H9 (cell line): Measurements from ENCODE around the gene PDS5B. TPM values are rescaled to one million over a fixed set of nuclear protein-coding genes. Genes with fewer than 3 reads are reported as not detected.

Experiments
- DNase-seq: peaks from one replicate; pipeline ENCODE4 v3.0.0-alpha.2; 2017
- H2AFZ ChIP-seq: one replicate; pipeline ENCODE4 v1.6.1; 2013; ENCODE audit warnings: mild to moderate bottlenecking, low read length, control low read depth, moderate library complexity
- H2AK5ac ChIP-seq: 2 replicates; pipeline ENCODE4 v1.6.1; 2013; ENCODE audit warnings: low read length, control low read depth, mixed read lengths; ENCODE audit not compliant: insufficient read length
- H2BK120ac ChIP-seq: one replicate; pipeline ENCODE4 v1.6.1; 2013; ENCODE audit warnings: low read depth, mild to moderate bottlenecking, low read length, control low read depth, inconsistent platforms; ENCODE audit not compliant: poor library complexity, severe bottlenecking
- H2BK12ac ChIP-seq: 2 replicates; pipeline ENCODE4 v1.6.1; 2013; ENCODE audit warnings: low read length, control low read depth, mixed read lengths, low read depth; ENCODE audit not compliant: insufficient read length
- H2BK15ac ChIP-seq: 2 replicates; pipeline ENCODE4 v1.6.1; 2013; ENCODE audit warnings: low read depth, low read length, control low read depth
- H2BK20ac ChIP-seq: one replicate; pipeline ENCODE4 v1.6.1; 2013; ENCODE audit warnings: low read depth, mild to moderate bottlenecking, low read length, control low read depth, inconsistent platforms; ENCODE audit not compliant: poor library complexity, severe bottlenecking
- H2BK5ac ChIP-seq: 2 replicates; pipeline ENCODE4 v1.6.1; 2013; ENCODE audit warnings: low read length, control low read depth, mixed read lengths; ENCODE audit not compliant: insufficient read length
- H3K14ac ChIP-seq: 2 replicates; pipeline ENCODE4 v1.6.1; 2013; ENCODE audit warnings: low read length, control low read depth; ENCODE audit not compliant: insufficient read depth
- H3K18ac ChIP-seq: 2 replicates; pipeline ENCODE4 v1.6.1; 2013; ENCODE audit warnings: low read depth, mild to moderate bottlenecking, mixed read lengths, low read length, control low read depth; ENCODE audit not compliant: insufficient read length
- H3K23ac ChIP-seq: 2 replicates; pipeline ENCODE4 v1.6.1; 2013; ENCODE audit warnings: low read length, control low read depth, mixed read lengths, low read depth; ENCODE audit not compliant: insufficient read length
- H3K23me2 ChIP-seq: 2 replicates; pipeline ENCODE4 v1.6.1; 2013; ENCODE audit warnings: low read depth, mild to moderate bottlenecking, mixed read lengths, low read length, control low read depth; ENCODE audit not compliant: insufficient read length, poor library complexity, severe bottlenecking
- H3K27ac ChIP-seq: 2 replicates; pipeline ENCODE4 v1.5.1; 2013; ENCODE audit warnings: low read length, control low read depth, mixed read lengths, low read depth; ENCODE audit not compliant: insufficient read length
- H3K27me3 ChIP-seq: 2 replicates; pipeline ENCODE4 v1.6.1; 2013; ENCODE audit warnings: low read length, control low read depth, inconsistent platforms; ENCODE audit not compliant: insufficient read depth
- H3K4ac ChIP-seq: 2 replicates; pipeline ENCODE4 v1.6.1; 2013; ENCODE audit warnings: low read depth, mild to moderate bottlenecking, control low read depth, inconsistent platforms, low read length, moderate library complexity
- H3K4me1 ChIP-seq: 2 replicates; pipeline ENCODE4 v1.6.1; 2013; ENCODE audit warnings: low read length, control low read depth, inconsistent platforms; ENCODE audit not compliant: insufficient read depth
- H3K4me2 ChIP-seq: 2 replicates; pipeline ENCODE4 v1.6.1; 2013; ENCODE audit warnings: low read length, control low read depth, mixed read lengths; ENCODE audit not compliant: insufficient read length, insufficient read depth
- H3K56ac ChIP-seq: 2 replicates; pipeline ENCODE4 v1.6.1; 2013; ENCODE audit warnings: low read depth, mild to moderate bottlenecking, mixed read lengths, low read length, control low read depth; ENCODE audit not compliant: insufficient read length
- H3K79me1 ChIP-seq: 2 replicates; pipeline ENCODE4 v1.6.1; 2013; ENCODE audit warnings: low read depth, mild to moderate bottlenecking, moderate library complexity, low read length, control low read depth, inconsistent platforms; ENCODE audit not compliant: insufficient read depth, poor library complexity, severe bottlenecking
- H3K79me2 ChIP-seq: 2 replicates; pipeline ENCODE4 v1.6.1; 2013; ENCODE audit warnings: low read length, control low read depth, inconsistent platforms; ENCODE audit not compliant: insufficient read depth
- H3K9ac ChIP-seq: 2 replicates; pipeline ENCODE4 v1.6.1; 2013; ENCODE audit warnings: low read length, control low read depth, mixed read lengths; ENCODE audit not compliant: insufficient read length; ENCODE audit errors: extremely low read depth
- H3K9me3 ChIP-seq: one replicate; pipeline ENCODE4 v1.6.1; 2013; ENCODE audit warnings: low read depth, low read length, inconsistent platforms; ENCODE audit not compliant: control insufficient read depth
- H3T11ph ChIP-seq: one replicate; pipeline ENCODE4 v1.6.1; 2013; ENCODE audit warnings: mild to moderate bottlenecking, low read length, control low read depth, inconsistent platforms
- H4K20me1 ChIP-seq: one replicate; pipeline ENCODE4 v1.6.1; 2013; ENCODE audit not compliant: control insufficient read depth, insufficient read length, insufficient read depth
- H4K5ac ChIP-seq: 2 replicates; pipeline ENCODE4 v1.6.1; 2013; ENCODE audit warnings: low read depth, mild to moderate bottlenecking, mixed read lengths, low read length, control low read depth; ENCODE audit not compliant: insufficient read length
- H4K8ac ChIP-seq: replicated peaks from 2 replicates; pipeline ENCODE4 v1.6.1; 2013; ENCODE audit warnings: low read length, control low read depth, mixed read lengths, low read depth; ENCODE audit not compliant: insufficient read length
- H4K91ac ChIP-seq: 2 replicates; pipeline ENCODE4 v1.6.1; 2013; ENCODE audit warnings: low read depth, mild to moderate bottlenecking, moderate library complexity, mixed read lengths, low read length, control low read depth; ENCODE audit not compliant: insufficient read length
- H3K27ac Mint-ChIP-seq, 3 experiments: 2 replicates in 2 of 3; 3 replicates in 1 of 3; pipeline ENCODE4 v1.8.0; 2020 to 2021; ENCODE audit warnings: mixed read lengths in 3 of 3, mild to moderate bottlenecking in 1 of 3, moderate library complexity in 1 of 3
- H3K27me3 Mint-ChIP-seq: 2 replicates; pipeline ENCODE4 v1.8.0; 2021; ENCODE audit warnings: low read depth, mild to moderate bottlenecking, moderate library complexity, mixed read lengths
- H3K36me3 Mint-ChIP-seq, 3 experiments: 2 replicates in 2 of 3; 3 replicates in 1 of 3; pipeline ENCODE4 v1.8.0; 2020 to 2021; ENCODE audit warnings: low read depth in 3 of 3, mixed read lengths in 3 of 3; ENCODE audit not compliant: insufficient read depth in 1 of 3
- H3K4me1 Mint-ChIP-seq, 2 experiments: 2 replicates each; pipeline ENCODE4 v1.8.0; 2020; ENCODE audit warnings: mixed read lengths in 2 of 2
- H3K4me3 Mint-ChIP-seq, 2 experiments: 2 replicates in 1 of 2; 3 replicates in 1 of 2; pipeline ENCODE4 v1.8.0; 2020 to 2021; ENCODE audit warnings: mild to moderate bottlenecking in 2 of 2, mixed read lengths in 2 of 2, moderate library complexity in 1 of 2
- H3K9me3 Mint-ChIP-seq, 2 experiments: 2 replicates in 1 of 2; 3 replicates in 1 of 2; pipeline ENCODE4 v1.8.0; 2020; ENCODE audit warnings: mild to moderate bottlenecking in 2 of 2, mixed read lengths in 2 of 2, moderate library complexity in 1 of 2
- WGBS: extraction: QIAGEN DNeasy Blood & Tissue Kit; methylation state at CpG from one replicate; pipeline ENCODE4 v1.1.7; 2013; ENCODE audit warnings: missing lambda C conversion rate, low lambda C conversion rate, mixed read lengths; ENCODE audit not compliant: insufficient read length; ENCODE audit errors: extremely low coverage; 5-methylcytosine and 5-hydroxymethylcytosine counted together
- total RNA-seq: library from RNA; stranded (reverse); gene quantifications from 2 replicates; pipeline ENCODE4 v1.2.1, GENCODE V29; 2021
- TF ChIP-seq, protein P1 (sequence below): fragments of 200-600 bp; sonication (generic); conservative IDR thresholded peaks from 3 replicates; pipeline ENCODE4 v1.8.0; 2021; ENCODE audit warnings: antibody characterized with exemption, mild to moderate bottlenecking

PDS5B gene
- total RNA-seq, 1 experiment from 2014 or later: 50.0 TPM

DNA sequence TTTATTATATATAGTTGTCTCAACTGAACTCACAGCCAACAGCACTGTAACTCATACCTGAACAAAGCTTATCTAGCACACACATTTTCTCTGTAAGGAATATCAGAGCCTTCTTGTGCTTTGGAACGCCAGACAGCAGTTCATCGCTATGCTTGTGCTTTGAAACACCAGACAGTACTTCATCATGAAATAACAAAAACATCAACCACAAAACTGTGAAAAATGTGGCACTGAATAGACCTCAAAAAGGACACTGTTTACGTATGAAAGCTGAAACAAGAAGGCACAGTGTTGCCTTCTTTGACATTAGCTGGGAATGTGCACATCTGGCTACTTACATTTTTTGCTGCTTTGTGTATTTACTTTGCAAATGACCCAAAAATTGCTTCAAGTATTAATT, 160.2 kb downstream of the PDS5B start:
- no peak overlapping the region for H3K4ac ChIP-seq
- H4K20me1 ChIP-seq: no peaks in the 10 kb centered on the region
- H3K4me3 Mint-ChIP-seq: no peak overlapping the region
- H4K91ac ChIP-seq: no peak overlapping the region
- no peaks in the 10 kb centered on the region for H3K27me3 ChIP-seq
- no peak overlapping the region for H2BK120ac ChIP-seq
- no peaks in the 10 kb centered on the region for H3K9me3 Mint-ChIP-seq
- WGBS: no CpG with 5 or more reads among the region's 3 CpGs
- H3K4me2 ChIP-seq: no peak overlapping the region
- no peak overlapping the region for H2BK15ac ChIP-seq
- H3K27ac ChIP-seq: no peak overlapping the region
- H3K27me3 Mint-ChIP-seq: no peaks in the 10 kb centered on the region
- H3K9me3 ChIP-seq: no peaks in the 10 kb centered on the region
- no peak overlapping the region for H4K8ac ChIP-seq
- H3K9ac ChIP-seq: no peak overlapping the region
- H2BK5ac ChIP-seq: no peak overlapping the region
- no peak overlapping the region for H3K27ac Mint-ChIP-seq
- H3K36me3 Mint-ChIP-seq: peaks cover 0 to 25% (median 8%) of the 10 kb centered on the region in 3 experiments; a peak in 4 of 7 replicates
- no peak overlapping the region for H3K14ac ChIP-seq
- no peak overlapping the region for H2AK5ac ChIP-seq
- H4K5ac ChIP-seq: no peak overlapping the region
- no peak overlapping the region for H3K56ac ChIP-seq
- TF ChIP-seq, protein P1, sequence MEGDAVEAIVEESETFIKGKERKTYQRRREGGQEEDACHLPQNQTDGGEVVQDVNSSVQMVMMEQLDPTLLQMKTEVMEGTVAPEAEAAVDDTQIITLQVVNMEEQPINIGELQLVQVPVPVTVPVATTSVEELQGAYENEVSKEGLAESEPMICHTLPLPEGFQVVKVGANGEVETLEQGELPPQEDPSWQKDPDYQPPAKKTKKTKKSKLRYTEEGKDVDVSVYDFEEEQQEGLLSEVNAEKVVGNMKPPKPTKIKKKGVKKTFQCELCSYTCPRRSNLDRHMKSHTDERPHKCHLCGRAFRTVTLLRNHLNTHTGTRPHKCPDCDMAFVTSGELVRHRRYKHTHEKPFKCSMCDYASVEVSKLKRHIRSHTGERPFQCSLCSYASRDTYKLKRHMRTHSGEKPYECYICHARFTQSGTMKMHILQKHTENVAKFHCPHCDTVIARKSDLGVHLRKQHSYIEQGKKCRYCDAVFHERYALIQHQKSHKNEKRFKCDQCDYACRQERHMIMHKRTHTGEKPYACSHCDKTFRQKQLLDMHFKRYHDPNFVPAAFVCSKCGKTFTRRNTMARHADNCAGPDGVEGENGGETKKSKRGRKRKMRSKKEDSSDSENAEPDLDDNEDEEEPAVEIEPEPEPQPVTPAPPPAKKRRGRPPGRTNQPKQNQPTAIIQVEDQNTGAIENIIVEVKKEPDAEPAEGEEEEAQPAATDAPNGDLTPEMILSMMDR: no peak
- peaks cover 0 to 10% of the 10 kb centered on the region in 2 experiments; a peak in 3 of 4 replicates for H3K4me1 Mint-ChIP-seq
- no peaks in the 10 kb centered on the region for H3K79me2 ChIP-seq
- no peak overlapping the region for H2BK12ac ChIP-seq
- H3T11ph ChIP-seq: no peak overlapping the region
- no peak overlapping the region for H2AFZ ChIP-seq
- no peaks in the 10 kb centered on the region for H3K23me2 ChIP-seq
- H3K79me1 ChIP-seq: no peaks in the 10 kb centered on the region
- DNase-seq: no peak
- H3K23ac ChIP-seq: no peak overlapping the region
- H3K18ac ChIP-seq: no peak overlapping the region
- H2BK20ac ChIP-seq: no peak overlapping the region
- H3K4me1 ChIP-seq: no peaks in the 10 kb centered on the region
